ENCODE data around the gene PPP1R1B.

DNA sequence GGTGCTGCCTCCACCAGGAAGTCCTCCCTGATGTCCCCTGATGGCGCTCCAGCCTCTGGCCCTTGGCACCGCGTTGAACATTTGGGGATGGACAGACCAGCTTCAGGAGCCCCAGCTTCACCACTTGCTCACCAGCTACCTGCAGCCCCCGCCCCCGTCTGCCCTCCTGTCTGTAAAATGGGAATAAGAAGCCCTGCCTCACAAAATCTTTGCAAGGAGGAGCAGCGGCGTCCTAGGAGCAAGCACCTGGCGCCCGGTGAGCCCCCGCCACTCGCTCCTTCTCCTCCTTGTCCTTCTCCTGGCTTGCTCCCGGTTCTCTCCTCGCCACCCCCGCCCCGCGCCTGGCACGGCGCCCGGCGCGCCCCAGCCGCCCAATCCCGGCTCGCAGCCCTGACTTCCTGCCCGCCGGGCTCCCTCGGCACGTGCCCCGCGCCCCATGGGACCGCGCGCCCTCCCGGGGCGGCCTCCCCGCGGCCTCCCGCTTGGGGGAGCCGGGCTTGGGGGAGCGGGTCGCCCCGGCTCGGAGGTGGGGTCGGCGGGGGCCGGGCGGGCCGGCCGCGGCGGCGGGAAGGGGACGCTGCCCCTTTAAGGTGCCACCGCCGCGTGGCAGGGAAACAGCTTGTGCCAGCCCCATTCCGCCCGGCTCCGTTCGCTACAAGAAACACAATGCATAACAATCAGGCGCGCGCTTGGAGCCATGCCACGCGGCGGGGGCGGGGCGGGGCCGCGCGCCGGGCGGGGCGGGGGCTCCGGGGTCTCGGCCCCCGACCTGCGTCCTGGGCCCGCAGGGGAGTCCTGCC lies 9.1 kb upstream of the PPP1R1B start:
- TF ChIP-seq POLR2AphosphoS5 (IDR thresholded peaks at IDR 0.05) = peak; percentile 4
- TF ChIP-seq EP300 (conservative IDR thresholded peaks at IDR 0.05; ENCODE audit: poor library complexity, severe bottlenecking) = no peak
- TF ChIP-seq, protein P1, sequence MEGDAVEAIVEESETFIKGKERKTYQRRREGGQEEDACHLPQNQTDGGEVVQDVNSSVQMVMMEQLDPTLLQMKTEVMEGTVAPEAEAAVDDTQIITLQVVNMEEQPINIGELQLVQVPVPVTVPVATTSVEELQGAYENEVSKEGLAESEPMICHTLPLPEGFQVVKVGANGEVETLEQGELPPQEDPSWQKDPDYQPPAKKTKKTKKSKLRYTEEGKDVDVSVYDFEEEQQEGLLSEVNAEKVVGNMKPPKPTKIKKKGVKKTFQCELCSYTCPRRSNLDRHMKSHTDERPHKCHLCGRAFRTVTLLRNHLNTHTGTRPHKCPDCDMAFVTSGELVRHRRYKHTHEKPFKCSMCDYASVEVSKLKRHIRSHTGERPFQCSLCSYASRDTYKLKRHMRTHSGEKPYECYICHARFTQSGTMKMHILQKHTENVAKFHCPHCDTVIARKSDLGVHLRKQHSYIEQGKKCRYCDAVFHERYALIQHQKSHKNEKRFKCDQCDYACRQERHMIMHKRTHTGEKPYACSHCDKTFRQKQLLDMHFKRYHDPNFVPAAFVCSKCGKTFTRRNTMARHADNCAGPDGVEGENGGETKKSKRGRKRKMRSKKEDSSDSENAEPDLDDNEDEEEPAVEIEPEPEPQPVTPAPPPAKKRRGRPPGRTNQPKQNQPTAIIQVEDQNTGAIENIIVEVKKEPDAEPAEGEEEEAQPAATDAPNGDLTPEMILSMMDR (IDR thresholded peaks at IDR 0.05; ENCODE audit: poor library complexity, severe bottlenecking) = no peak
- TF ChIP-seq, protein P2, sequence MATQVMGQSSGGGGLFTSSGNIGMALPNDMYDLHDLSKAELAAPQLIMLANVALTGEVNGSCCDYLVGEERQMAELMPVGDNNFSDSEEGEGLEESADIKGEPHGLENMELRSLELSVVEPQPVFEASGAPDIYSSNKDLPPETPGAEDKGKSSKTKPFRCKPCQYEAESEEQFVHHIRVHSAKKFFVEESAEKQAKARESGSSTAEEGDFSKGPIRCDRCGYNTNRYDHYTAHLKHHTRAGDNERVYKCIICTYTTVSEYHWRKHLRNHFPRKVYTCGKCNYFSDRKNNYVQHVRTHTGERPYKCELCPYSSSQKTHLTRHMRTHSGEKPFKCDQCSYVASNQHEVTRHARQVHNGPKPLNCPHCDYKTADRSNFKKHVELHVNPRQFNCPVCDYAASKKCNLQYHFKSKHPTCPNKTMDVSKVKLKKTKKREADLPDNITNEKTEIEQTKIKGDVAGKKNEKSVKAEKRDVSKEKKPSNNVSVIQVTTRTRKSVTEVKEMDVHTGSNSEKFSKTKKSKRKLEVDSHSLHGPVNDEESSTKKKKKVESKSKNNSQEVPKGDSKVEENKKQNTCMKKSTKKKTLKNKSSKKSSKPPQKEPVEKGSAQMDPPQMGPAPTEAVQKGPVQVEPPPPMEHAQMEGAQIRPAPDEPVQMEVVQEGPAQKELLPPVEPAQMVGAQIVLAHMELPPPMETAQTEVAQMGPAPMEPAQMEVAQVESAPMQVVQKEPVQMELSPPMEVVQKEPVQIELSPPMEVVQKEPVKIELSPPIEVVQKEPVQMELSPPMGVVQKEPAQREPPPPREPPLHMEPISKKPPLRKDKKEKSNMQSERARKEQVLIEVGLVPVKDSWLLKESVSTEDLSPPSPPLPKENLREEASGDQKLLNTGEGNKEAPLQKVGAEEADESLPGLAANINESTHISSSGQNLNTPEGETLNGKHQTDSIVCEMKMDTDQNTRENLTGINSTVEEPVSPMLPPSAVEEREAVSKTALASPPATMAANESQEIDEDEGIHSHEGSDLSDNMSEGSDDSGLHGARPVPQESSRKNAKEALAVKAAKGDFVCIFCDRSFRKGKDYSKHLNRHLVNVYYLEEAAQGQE (IDR thresholded peaks at IDR 0.05; ENCODE audit: borderline replicate concordance) = no peak
- TF ChIP-seq MXI1 (conservative IDR thresholded peaks at IDR 0.05; ENCODE audit: poor library complexity, severe bottlenecking) = peak; percentile 51
- TF ChIP-seq SMC3 (conservative IDR thresholded peaks at IDR 0.05; ENCODE audit: poor library complexity) = no peak
